VCaP (cell line): ENCODE data around the gene POLR3C.
"Not testable (repeated sequence)": the region's sequence is repeated elsewhere in the genome, so short reads cannot be mapped to it uniquely, and the experiment has no call there.

Experiments
- H3K27ac ChIP-seq: fragments of 450-650 bp; 2 replicates; pipeline ENCODE4 v1.5.1; 2017
- TF ChIP-seq, protein P1 (sequence below): fragments of 450-650 bp; conservative IDR thresholded peaks from 2 replicates; pipeline ENCODE4 v1.5.1; 2017; ENCODE audit warnings: mild to moderate bottlenecking, moderate library complexity

The POLR3C gene

DNA sequence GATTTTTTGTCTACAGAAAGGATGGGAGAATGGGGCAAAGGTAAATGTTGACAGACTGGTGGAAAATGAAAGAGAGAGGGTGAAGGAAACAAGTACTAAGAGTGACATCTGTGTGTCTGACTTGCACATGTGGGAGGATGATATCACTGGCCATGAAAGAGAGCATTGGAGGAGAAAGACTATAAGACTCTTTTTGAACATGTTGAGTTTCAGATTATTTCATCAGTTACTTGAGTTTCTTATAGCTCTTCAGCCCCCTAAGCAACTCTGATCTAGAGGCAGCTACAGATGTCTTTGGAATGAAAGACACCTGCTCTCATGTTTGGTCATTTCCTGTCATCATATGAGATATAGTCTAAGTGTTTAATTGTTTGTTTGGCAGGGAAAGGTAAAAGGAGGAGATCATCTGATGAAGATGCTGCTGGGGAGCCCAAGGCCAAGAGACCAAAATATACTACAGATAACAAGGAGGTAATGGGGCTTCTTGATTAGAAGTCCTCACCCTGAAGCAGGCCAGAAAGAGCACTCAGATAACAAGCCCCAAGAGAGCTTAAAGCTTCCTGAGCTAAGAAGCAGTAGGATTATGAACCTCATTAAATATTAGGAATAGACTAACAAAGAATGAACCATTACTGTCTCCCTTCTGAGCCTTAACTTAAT, 4.5 kb downstream of the POLR3C start:
- H3K27ac ChIP-seq, result no peak overlapping the region
- TF ChIP-seq, protein P1, sequence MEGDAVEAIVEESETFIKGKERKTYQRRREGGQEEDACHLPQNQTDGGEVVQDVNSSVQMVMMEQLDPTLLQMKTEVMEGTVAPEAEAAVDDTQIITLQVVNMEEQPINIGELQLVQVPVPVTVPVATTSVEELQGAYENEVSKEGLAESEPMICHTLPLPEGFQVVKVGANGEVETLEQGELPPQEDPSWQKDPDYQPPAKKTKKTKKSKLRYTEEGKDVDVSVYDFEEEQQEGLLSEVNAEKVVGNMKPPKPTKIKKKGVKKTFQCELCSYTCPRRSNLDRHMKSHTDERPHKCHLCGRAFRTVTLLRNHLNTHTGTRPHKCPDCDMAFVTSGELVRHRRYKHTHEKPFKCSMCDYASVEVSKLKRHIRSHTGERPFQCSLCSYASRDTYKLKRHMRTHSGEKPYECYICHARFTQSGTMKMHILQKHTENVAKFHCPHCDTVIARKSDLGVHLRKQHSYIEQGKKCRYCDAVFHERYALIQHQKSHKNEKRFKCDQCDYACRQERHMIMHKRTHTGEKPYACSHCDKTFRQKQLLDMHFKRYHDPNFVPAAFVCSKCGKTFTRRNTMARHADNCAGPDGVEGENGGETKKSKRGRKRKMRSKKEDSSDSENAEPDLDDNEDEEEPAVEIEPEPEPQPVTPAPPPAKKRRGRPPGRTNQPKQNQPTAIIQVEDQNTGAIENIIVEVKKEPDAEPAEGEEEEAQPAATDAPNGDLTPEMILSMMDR, result no peak

DNA sequence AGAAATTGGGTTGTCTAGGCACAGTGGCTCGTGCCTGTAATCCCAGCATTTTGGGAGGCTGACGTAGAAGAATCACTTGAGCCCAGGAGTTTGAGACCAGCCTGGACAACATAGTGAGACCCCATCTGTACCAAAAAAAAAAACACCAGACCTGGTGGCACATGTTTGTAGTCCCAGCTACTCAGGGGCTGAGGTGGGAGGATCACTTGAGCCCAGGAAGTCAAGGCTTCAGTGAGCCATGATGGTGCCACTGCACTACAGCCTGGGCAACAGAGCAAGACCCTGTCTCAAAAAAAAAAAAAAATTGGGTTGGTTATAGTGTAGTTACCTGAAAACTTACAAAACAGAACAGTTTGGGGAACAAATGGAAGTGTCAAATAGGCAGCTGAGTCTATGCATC, 6.8 kb downstream of the POLR3C start:
- not testable (repeated sequence) for H3K27ac ChIP-seq

DNA sequence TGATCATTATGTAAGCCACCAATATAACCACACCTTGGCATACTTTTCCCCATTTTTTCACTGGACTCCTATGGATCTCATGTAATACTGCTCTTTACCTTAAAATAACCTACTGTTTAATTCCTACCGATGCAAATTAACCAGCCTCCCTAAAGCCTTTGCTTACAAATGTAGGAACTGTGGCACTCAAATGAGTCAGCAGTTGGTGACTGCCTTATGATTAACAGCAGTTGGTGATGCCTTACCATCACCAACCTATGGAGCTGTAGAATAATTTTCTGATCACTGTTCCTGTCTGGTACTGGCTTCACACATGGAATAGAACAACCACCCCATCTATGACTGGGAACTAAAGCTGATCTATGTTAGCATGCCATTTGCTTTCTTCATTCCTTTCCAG, 13.7 kb downstream of the POLR3C start:
- TF ChIP-seq, protein P1, result no peak

DNA sequence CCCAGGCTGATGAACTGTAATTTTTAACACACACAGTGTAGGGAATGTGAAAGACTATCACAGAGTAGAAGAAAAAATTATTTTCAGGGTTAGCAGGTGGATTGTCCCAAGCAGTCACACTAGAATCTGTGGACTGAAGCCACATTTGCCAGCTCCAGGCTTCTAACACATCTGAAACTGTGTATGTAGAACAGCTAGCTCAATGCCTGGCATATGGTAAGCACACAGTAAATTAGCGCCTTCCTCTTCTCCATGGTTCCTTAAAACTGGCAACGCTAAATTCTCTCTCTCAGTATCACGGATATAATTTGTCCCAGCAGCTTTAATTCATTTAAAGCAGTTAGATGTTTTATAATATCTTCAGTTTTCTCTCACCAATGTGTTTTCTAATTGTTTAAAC, 19.0 kb downstream of the POLR3C start:
- TF ChIP-seq, protein P1, result no peak
- no peak overlapping the region for H3K27ac ChIP-seq

More for the DNA sequence above, 13.7 kb downstream of the POLR3C start:
- no peak overlapping the region for H3K27ac ChIP-seq

DNA sequence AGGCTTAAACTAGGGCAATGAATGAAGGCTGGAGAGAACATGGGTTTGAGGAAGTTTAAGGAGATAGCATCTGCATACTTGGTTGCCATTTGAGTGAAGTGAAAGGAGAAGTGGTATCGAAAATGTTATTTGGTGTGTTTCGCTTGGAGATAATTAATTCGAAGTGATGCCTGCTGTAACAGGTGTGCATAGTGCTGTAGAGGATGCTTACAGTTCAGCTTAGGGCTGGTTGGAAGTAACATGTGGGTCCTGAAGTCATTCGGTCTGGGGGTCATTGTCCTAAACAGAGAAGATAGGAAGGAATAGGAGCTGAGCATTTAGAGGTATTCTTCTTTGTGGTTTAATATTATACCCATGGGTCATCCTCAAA, 21.1 kb downstream of the POLR3C start:
- peak overlapping the region; percentile 60; the same call in 1 of the 2 replicates for H3K27ac ChIP-seq
- TF ChIP-seq, protein P1, result no peak

DNA sequence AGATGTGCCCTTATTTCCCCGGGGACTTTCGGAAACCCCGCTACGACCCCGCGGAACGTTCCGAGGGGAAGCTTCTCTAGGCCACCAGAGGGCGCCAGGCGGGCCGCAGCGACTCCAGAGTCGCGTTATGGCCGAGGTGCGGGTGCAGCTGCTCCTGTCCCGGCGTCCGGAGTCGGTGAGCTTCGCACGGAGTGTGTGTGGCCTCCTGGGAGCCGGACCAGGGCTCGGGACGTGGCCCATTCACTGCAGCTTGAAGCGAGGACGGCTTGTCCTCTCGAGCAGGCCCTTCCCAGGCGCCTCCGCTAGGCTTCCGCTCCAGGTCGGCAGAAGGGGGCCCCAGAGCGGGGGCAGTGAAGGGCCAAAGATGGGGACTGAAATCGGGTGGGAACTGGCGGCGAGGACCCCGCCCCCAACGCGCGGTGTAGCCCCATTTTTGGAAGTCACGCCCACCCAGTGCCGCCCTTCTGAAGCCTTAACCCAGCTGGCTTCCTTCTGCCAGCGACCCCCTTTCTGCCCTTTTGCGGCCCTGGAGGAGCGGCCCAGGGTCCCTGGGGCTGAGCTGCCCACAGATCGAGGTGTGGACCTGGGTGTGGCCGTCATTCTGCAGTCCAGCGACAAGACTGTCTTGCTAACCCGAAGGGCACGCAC, 21.6 kb downstream of the POLR3C start, which contains the start of gene NUDT17:
Gene NUDT17, plus strand, starts transcription at position 117 of the 648 bp plus-strand sequence. Its CDS starts 11 bp downstream, at position 128.
- TF ChIP-seq, protein P1, result peak; percentile 95
- H3K27ac ChIP-seq, result peak within 1 kb of the TSS; percentile 60; the same call in 1 of the 2 replicates

DNA sequence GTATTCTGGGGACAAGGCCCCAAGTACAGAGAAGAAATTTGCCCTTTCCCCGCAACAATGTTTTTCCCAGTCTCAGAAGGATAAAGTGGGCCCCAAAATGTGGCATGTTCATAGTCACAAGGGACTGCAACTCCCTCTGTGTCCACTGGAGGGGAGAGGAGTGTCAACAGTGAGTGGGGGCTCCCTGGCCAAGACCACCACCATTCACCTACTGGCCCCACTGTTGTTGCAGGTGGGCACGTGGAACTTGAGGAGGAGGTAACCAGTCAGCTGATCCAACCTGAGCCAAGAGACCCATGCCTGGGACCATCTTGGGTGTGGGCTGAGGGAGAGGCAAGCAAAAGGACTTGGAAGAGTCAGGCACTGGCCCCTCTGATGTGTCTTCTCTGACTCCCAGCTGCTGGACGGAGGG, 22.2 kb downstream of the POLR3C start:
- TF ChIP-seq, protein P1, result no peak
- peak overlapping the region; percentile 60; the same call in 1 of the 2 replicates for H3K27ac ChIP-seq

DNA sequence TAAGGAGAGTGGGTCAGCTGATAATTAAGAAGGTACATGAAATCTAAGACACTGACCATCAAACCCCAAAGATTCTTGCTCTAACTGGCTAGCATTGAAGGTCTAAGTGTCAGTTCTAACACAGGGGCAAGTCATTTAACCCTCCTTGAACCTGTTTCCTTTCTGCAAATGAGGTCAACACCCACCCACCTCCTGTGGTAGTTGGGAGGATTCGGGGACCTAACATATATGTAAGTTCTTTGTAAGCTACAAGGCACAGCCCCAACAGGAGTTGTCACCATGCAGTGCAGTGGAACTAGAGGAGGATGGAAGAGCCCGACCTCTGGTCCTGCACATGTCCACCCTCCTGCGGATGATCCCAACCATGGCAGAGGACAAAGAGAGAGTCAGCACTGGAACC, 23.8 kb downstream of the POLR3C start:
- TF ChIP-seq, protein P1, result no peak
- no peak overlapping the region for H3K27ac ChIP-seq
